ENCODE data around the gene RGS6. TPM values are rescaled to one million over a fixed set of nuclear protein-coding genes. Genes with fewer than 3 reads are reported as not detected.

Gene RGS6
- total RNA-seq, 1 donor from 2014 or later: 23.3 TPM

- intact Hi-C loops (cut with DNase I): no loop called here
- ATAC-seq (no peak), DNase-seq (ENCODE audit: missing footprints) (no peak)
Measured at GRCh38 chr14:72518809-72519377, 586.7 kb downstream of the RGS6 start.

GRCh38 chr14:72519543-72519942 is 587.3 kb downstream of the RGS6 start:
- intact Hi-C loops (cut with DNase I): no loop called here
- ATAC-seq (no peak), DNase-seq (ENCODE audit: missing footprints) (no peak)

GRCh38 chr14:72521045-72521444 is 588.8 kb downstream of the RGS6 start:
- ATAC-seq: no peak
- intact Hi-C loops (cut with DNase I): no loop called here

GRCh38 chr14:72521968-72522741 is 589.9 kb downstream of the RGS6 start:
- DNase-seq (ENCODE audit: missing footprints) (no peak), ATAC-seq (no peak)
- intact Hi-C loops (cut with DNase I): no loop called here

More at GRCh38 chr14:72521045-72521444, 588.8 kb downstream of the RGS6 start:
- DNase-seq (ENCODE audit: missing footprints): no peak

- DNase-seq (ENCODE audit: missing footprints) (no peak), ATAC-seq (no peak)
- intact Hi-C loops (cut with DNase I): no loop called here
Measured at GRCh38 chr14:72522847-72523246, 590.6 kb downstream of the RGS6 start.

GRCh38 chr14:72523424-72524294 is 591.4 kb downstream of the RGS6 start:
- ATAC-seq (no peak), DNase-seq (ENCODE audit: missing footprints) (no peak)
- intact Hi-C loops (cut with DNase I): no loop called here

- DNase-seq (ENCODE audit: missing footprints) (no peak), ATAC-seq (no peak)
- intact Hi-C loops (cut with DNase I): no loop called here
Measured at GRCh38 chr14:72524295-72524629, 592.0 kb downstream of the RGS6 start.

- ATAC-seq (no peak), DNase-seq (ENCODE audit: missing footprints) (no peak)
- intact Hi-C loops (cut with DNase I): no loop called here
Measured at GRCh38 chr14:72525087-72525915, 593.1 kb downstream of the RGS6 start.

GRCh38 chr14:72527591-72527990 is 595.4 kb downstream of the RGS6 start:
- intact Hi-C loops (cut with DNase I): no loop called here
- ATAC-seq: no peak
- DNase-seq (ENCODE audit: missing footprints): no peak

GRCh38 chr14:72528059-72528862 is 596.0 kb downstream of the RGS6 start:
- DNase-seq (ENCODE audit: missing footprints) (no peak), ATAC-seq (no peak)
- intact Hi-C loops (cut with DNase I): no loop called here

- DNase-seq (ENCODE audit: missing footprints): no peak
- ATAC-seq: no peak
- intact Hi-C loops (cut with DNase I): no loop called here
Measured at GRCh38 chr14:72528863-72529175, 596.6 kb downstream of the RGS6 start.

- DNase-seq (ENCODE audit: missing footprints) (no peak), ATAC-seq (no peak)
- intact Hi-C loops (cut with DNase I): no loop called here
Measured at GRCh38 chr14:72532686-72533454, 600.6 kb downstream of the RGS6 start.

- DNase-seq (ENCODE audit: missing footprints) (no peak), ATAC-seq (no peak)
- intact Hi-C loops (cut with DNase I): no loop called here
Measured at GRCh38 chr14:72535485-72535884, 603.3 kb downstream of the RGS6 start.

- intact Hi-C loops (cut with DNase I): no loop called here
- ATAC-seq (no peak), DNase-seq (ENCODE audit: missing footprints) (no peak)
Measured at GRCh38 chr14:72538387-72538786, 606.2 kb downstream of the RGS6 start.

- intact Hi-C loops (cut with DNase I): no loop called here
- DNase-seq (ENCODE audit: missing footprints) (no peak), ATAC-seq (no peak)
Measured at GRCh38 chr14:72539661-72540315, 607.6 kb downstream of the RGS6 start.

- DNase-seq (ENCODE audit: missing footprints) (no peak), ATAC-seq (no peak)
- intact Hi-C loops (cut with DNase I): no loop called here
Measured at GRCh38 chr14:72540836-72541235, 608.6 kb downstream of the RGS6 start.

- ATAC-seq (no peak), DNase-seq (ENCODE audit: missing footprints) (no peak)
- intact Hi-C loops (cut with DNase I): no loop called here
Measured at GRCh38 chr14:72541546-72541945, 609.3 kb downstream of the RGS6 start.
